Measurements from ENCODE around the gene OR4Q3. TPM values are rescaled to one million over a fixed set of nuclear protein-coding genes. Genes with fewer than 3 reads are reported as not detected.
"Not testable (repeated sequence)": the region's sequence is repeated elsewhere in the genome, so short reads cannot be mapped to it uniquely, and the experiment has no call there.

Gene OR4Q3
- total RNA-seq, 1 donor from 2014 or later, result not detected

- H3K36me3 ChIP-seq (ENCODE audit: insufficient read depth, low read length), result no peaks in the 10 kb centered on the region
- no peak overlapping the region for H3K27ac ChIP-seq (ENCODE audit: low read depth, low read length)
- H4K20me1 ChIP-seq (ENCODE audit: insufficient read depth, low read length), result no peaks in the 10 kb centered on the region
- H3K9me3 ChIP-seq (ENCODE audit: insufficient read depth, low read depth, low read length), result peaks cover 11% of the 10 kb centered on the region
- H3K9ac ChIP-seq (ENCODE audit: low read length), result no peak overlapping the region
- Mint-ChIP-seq H3K9me3 (ENCODE audit: unreplicated experiment) (peaks cover 5% of the 10 kb centered on the region), H3K4me1 (ENCODE audit: low read depth, unreplicated experiment) (no peaks in the 10 kb centered on the region), H3K36me3 (ENCODE audit: low read depth, unreplicated experiment) (no peaks in the 10 kb centered on the region), H3K4me3 (ENCODE audit: unreplicated experiment) (no peak overlapping the region), H3K27ac (ENCODE audit: unreplicated experiment) (no peak overlapping the region), H3K27me3 (ENCODE audit: low read depth, unreplicated experiment) (no peaks in the 10 kb centered on the region)
- no peak overlapping the region for H3K4me3 ChIP-seq (ENCODE audit: insufficient read depth, low read depth, low read length)
- H3K4me1 ChIP-seq (ENCODE audit: insufficient read depth, low read length), result no peaks in the 10 kb centered on the region
- H3K4me2 ChIP-seq (ENCODE audit: low read length), result no peak overlapping the region
- FAIRE-seq, result no peak
- no peaks in the 10 kb centered on the region for H3K27me3 ChIP-seq (ENCODE audit: insufficient read depth, low read length)
- DNase-seq (ENCODE audit: low read depth), result no peak
- TF ChIP-seq EZH2 (IDR thresholded peaks at IDR 0.05; ENCODE audit: insufficient read depth, low read length) (no peak), CTCF (IDR thresholded peaks at IDR 0.05; ENCODE audit: insufficient read depth, low read depth, low read length) (no peak)
- no peak overlapping the region for H2AFZ ChIP-seq (ENCODE audit: low read depth, low read length)
- no peaks in the 10 kb centered on the region for H3K79me2 ChIP-seq (ENCODE audit: insufficient read depth, low read length)
Observed at GRCh38 chr14:19775587-19775986, 32.2 kb downstream of the OR4Q3 start.

GRCh38 chr14:19785848-19786247 is 42.5 kb downstream of the OR4Q3 start:
- H3K27ac Mint-ChIP-seq (ENCODE audit: unreplicated experiment); H3K36me3 Mint-ChIP-seq (ENCODE audit: low read depth, unreplicated experiment); H3K79me2 ChIP-seq (ENCODE audit: insufficient read depth, low read length); H3K4me3 Mint-ChIP-seq (ENCODE audit: unreplicated experiment); H3K4me1 ChIP-seq (ENCODE audit: insufficient read depth, low read length); H3K4me2 ChIP-seq (ENCODE audit: low read length); FAIRE-seq; H3K27me3 Mint-ChIP-seq (ENCODE audit: low read depth, unreplicated experiment); DNase-seq (ENCODE audit: low read depth); H3K36me3 ChIP-seq (ENCODE audit: insufficient read depth, low read length); H3K4me1 Mint-ChIP-seq (ENCODE audit: low read depth, unreplicated experiment); H3K27me3 ChIP-seq (ENCODE audit: insufficient read depth, low read length); H4K20me1 ChIP-seq (ENCODE audit: insufficient read depth, low read length); H3K27ac ChIP-seq (ENCODE audit: low read depth, low read length); H3K9me3 Mint-ChIP-seq (ENCODE audit: unreplicated experiment); H2AFZ ChIP-seq (ENCODE audit: low read depth, low read length); H3K4me3 ChIP-seq (ENCODE audit: insufficient read depth, low read depth, low read length); H3K9me3 ChIP-seq (ENCODE audit: insufficient read depth, low read depth, low read length); H3K9ac ChIP-seq (ENCODE audit: low read length): not testable (repeated sequence)

GRCh38 chr14:19787318-19787717 is 43.9 kb downstream of the OR4Q3 start:
- H3K4me1 ChIP-seq (ENCODE audit: insufficient read depth, low read length); H3K9me3 ChIP-seq (ENCODE audit: insufficient read depth, low read depth, low read length); H3K27ac ChIP-seq (ENCODE audit: low read depth, low read length); H3K27ac Mint-ChIP-seq (ENCODE audit: unreplicated experiment); H3K27me3 ChIP-seq (ENCODE audit: insufficient read depth, low read length); H3K79me2 ChIP-seq (ENCODE audit: insufficient read depth, low read length); H2AFZ ChIP-seq (ENCODE audit: low read depth, low read length); DNase-seq (ENCODE audit: low read depth); H3K4me3 ChIP-seq (ENCODE audit: insufficient read depth, low read depth, low read length); H3K9ac ChIP-seq (ENCODE audit: low read length); H3K4me3 Mint-ChIP-seq (ENCODE audit: unreplicated experiment); FAIRE-seq; H3K4me1 Mint-ChIP-seq (ENCODE audit: low read depth, unreplicated experiment); H3K9me3 Mint-ChIP-seq (ENCODE audit: unreplicated experiment); H4K20me1 ChIP-seq (ENCODE audit: insufficient read depth, low read length); H3K36me3 Mint-ChIP-seq (ENCODE audit: low read depth, unreplicated experiment); H3K27me3 Mint-ChIP-seq (ENCODE audit: low read depth, unreplicated experiment); H3K36me3 ChIP-seq (ENCODE audit: insufficient read depth, low read length); H3K4me2 ChIP-seq (ENCODE audit: low read length): not testable (repeated sequence)

GRCh38 chr14:19788150-19788549 is 44.8 kb downstream of the OR4Q3 start:
- H3K4me1 ChIP-seq (ENCODE audit: insufficient read depth, low read length); H3K79me2 ChIP-seq (ENCODE audit: insufficient read depth, low read length); H3K27me3 ChIP-seq (ENCODE audit: insufficient read depth, low read length); H3K4me3 ChIP-seq (ENCODE audit: insufficient read depth, low read depth, low read length); H3K9me3 Mint-ChIP-seq (ENCODE audit: unreplicated experiment); H3K27ac Mint-ChIP-seq (ENCODE audit: unreplicated experiment); H3K4me1 Mint-ChIP-seq (ENCODE audit: low read depth, unreplicated experiment); DNase-seq (ENCODE audit: low read depth); H3K27me3 Mint-ChIP-seq (ENCODE audit: low read depth, unreplicated experiment); H3K36me3 ChIP-seq (ENCODE audit: insufficient read depth, low read length); H3K36me3 Mint-ChIP-seq (ENCODE audit: low read depth, unreplicated experiment); H2AFZ ChIP-seq (ENCODE audit: low read depth, low read length); H3K4me2 ChIP-seq (ENCODE audit: low read length); H3K4me3 Mint-ChIP-seq (ENCODE audit: unreplicated experiment); H3K9ac ChIP-seq (ENCODE audit: low read length); H4K20me1 ChIP-seq (ENCODE audit: insufficient read depth, low read length); H3K27ac ChIP-seq (ENCODE audit: low read depth, low read length); H3K9me3 ChIP-seq (ENCODE audit: insufficient read depth, low read depth, low read length); FAIRE-seq: not testable (repeated sequence)

- not testable (repeated sequence) for DNase-seq (ENCODE audit: low read depth); H4K20me1 ChIP-seq (ENCODE audit: insufficient read depth, low read length); FAIRE-seq; H3K27ac ChIP-seq (ENCODE audit: low read depth, low read length); H3K4me2 ChIP-seq (ENCODE audit: low read length); H3K27me3 Mint-ChIP-seq (ENCODE audit: low read depth, unreplicated experiment); H3K9me3 Mint-ChIP-seq (ENCODE audit: unreplicated experiment); H2AFZ ChIP-seq (ENCODE audit: low read depth, low read length); H3K27me3 ChIP-seq (ENCODE audit: insufficient read depth, low read length); H3K79me2 ChIP-seq (ENCODE audit: insufficient read depth, low read length); H3K4me3 ChIP-seq (ENCODE audit: insufficient read depth, low read depth, low read length); H3K4me3 Mint-ChIP-seq (ENCODE audit: unreplicated experiment); H3K27ac Mint-ChIP-seq (ENCODE audit: unreplicated experiment); H3K4me1 ChIP-seq (ENCODE audit: insufficient read depth, low read length); H3K36me3 Mint-ChIP-seq (ENCODE audit: low read depth, unreplicated experiment); H3K36me3 ChIP-seq (ENCODE audit: insufficient read depth, low read length); H3K4me1 Mint-ChIP-seq (ENCODE audit: low read depth, unreplicated experiment); H3K9ac ChIP-seq (ENCODE audit: low read length)
- H3K9me3 ChIP-seq (ENCODE audit: insufficient read depth, low read depth, low read length), result peaks cover 13% of the 10 kb centered on the region
Observed at GRCh38 chr14:19796520-19797108, 53.2 kb downstream of the OR4Q3 start.

Measured in astrocyte (in vitro differentiated cells and primary cell).